NCI-H146 (cell line): ENCODE results near the gene CCDC91.
"Not testable (repeated sequence)": the region's sequence is repeated elsewhere in the genome, so short reads cannot be mapped to it uniquely, and the experiment has no call there.

Experiments
- DNase-seq: peaks from one replicate; lab custom pipeline; 2025; lab: John Stamatoyannopoulos, UW

CCDC91 gene

GRCh38 chr12:28460420-28461130, 270.3 kb downstream of the CCDC91 start:
- DNase-seq, result no peak

GRCh38 chr12:28463396-28463795, 273.1 kb downstream of the CCDC91 start:
- DNase-seq, result no peak

- DNase-seq, result not testable (repeated sequence)
Measured at GRCh38 chr12:28471762-28472161, 281.5 kb downstream of the CCDC91 start.

GRCh38 chr12:28476206-28476605, 285.9 kb downstream of the CCDC91 start:
- not testable (repeated sequence) for DNase-seq

- DNase-seq, result not testable (repeated sequence)
Measured at GRCh38 chr12:28479097-28479496, 288.8 kb downstream of the CCDC91 start.

GRCh38 chr12:28479683-28480082, 289.4 kb downstream of the CCDC91 start:
- DNase-seq, result no peak

GRCh38 chr12:28484156-28484555, 293.9 kb downstream of the CCDC91 start:
- DNase-seq, result no peak

GRCh38 chr12:28486521-28486920, 296.3 kb downstream of the CCDC91 start:
- DNase-seq, result no peak

- DNase-seq, result no peak
Measured at GRCh38 chr12:28489246-28489645, 299.0 kb downstream of the CCDC91 start.

- no peak for DNase-seq
Measured at GRCh38 chr12:28497889-28498411, 307.7 kb downstream of the CCDC91 start.

- DNase-seq, result no peak
Measured at GRCh38 chr12:28498850-28499249, 308.6 kb downstream of the CCDC91 start.

GRCh38 chr12:28500373-28501024, 310.2 kb downstream of the CCDC91 start:
- no peak for DNase-seq

- DNase-seq, result no peak
Measured at GRCh38 chr12:28506271-28506670, 316.0 kb downstream of the CCDC91 start.

- no peak for DNase-seq
Measured at GRCh38 chr12:28507033-28507432, 316.8 kb downstream of the CCDC91 start.

GRCh38 chr12:28507867-28508266, 317.6 kb downstream of the CCDC91 start:
- no peak for DNase-seq

GRCh38 chr12:28512406-28512805, 322.1 kb downstream of the CCDC91 start:
- DNase-seq, result no peak

- no peak for DNase-seq
Measured at GRCh38 chr12:28512876-28513275, 322.6 kb downstream of the CCDC91 start.

- no peak for DNase-seq
Measured at GRCh38 chr12:28513983-28514382, 323.7 kb downstream of the CCDC91 start.

GRCh38 chr12:28517101-28517500, 326.8 kb downstream of the CCDC91 start:
- no peak for DNase-seq

- DNase-seq, result no peak
Measured at GRCh38 chr12:28527631-28528249, 337.5 kb downstream of the CCDC91 start.

GRCh38 chr12:28535216-28535615, 345.0 kb downstream of the CCDC91 start:
- no peak for DNase-seq

GRCh38 chr12:28536088-28536487, 345.8 kb downstream of the CCDC91 start:
- DNase-seq, result no peak

GRCh38 chr12:28537474-28537873, 347.2 kb downstream of the CCDC91 start:
- no peak for DNase-seq
